Stimulated activated effector memory CD8-positive, alpha-beta T cell treated with anti-CD3 and anti-CD28 coated beads, Interleukin-12 subunit alpha, Interleukin-12 subunit beta, amount 100 ng/mL, for 72 hours (primary cell): ENCODE data around the gene CTPS1.

Experiments used
- ATAC-seq: fragments of 150-1000 bp; cut with Tn5 transposase; 2 replicates; pipeline ENCODE4 v1.10.0; 2021
- DNase-seq, 2 donors: peaks; one replicate each; pipeline ENCODE4 v3.0.0; 2021 to 2022; ENCODE audit warnings: low spot score in 2 of 2
- H3K27ac Mint-ChIP-seq: one replicate; pipeline ENCODE4 v1.8.0; 2022; ENCODE audit warnings: mild to moderate bottlenecking, mixed read lengths
- H3K36me3 Mint-ChIP-seq: one replicate; pipeline ENCODE4 v1.8.0; 2022; ENCODE audit warnings: mild to moderate bottlenecking, mixed read lengths
- H3K4me1 Mint-ChIP-seq: one replicate; pipeline ENCODE4 v1.8.0; 2022; ENCODE audit warnings: mixed read lengths
- H3K4me3 Mint-ChIP-seq: one replicate; pipeline ENCODE4 v1.8.0; 2022; ENCODE audit warnings: mild to moderate bottlenecking, mixed read lengths
- H3K9me3 Mint-ChIP-seq: one replicate; pipeline ENCODE4 v1.8.0; 2022; ENCODE audit warnings: mixed read lengths

CTPS1 gene, protein sequence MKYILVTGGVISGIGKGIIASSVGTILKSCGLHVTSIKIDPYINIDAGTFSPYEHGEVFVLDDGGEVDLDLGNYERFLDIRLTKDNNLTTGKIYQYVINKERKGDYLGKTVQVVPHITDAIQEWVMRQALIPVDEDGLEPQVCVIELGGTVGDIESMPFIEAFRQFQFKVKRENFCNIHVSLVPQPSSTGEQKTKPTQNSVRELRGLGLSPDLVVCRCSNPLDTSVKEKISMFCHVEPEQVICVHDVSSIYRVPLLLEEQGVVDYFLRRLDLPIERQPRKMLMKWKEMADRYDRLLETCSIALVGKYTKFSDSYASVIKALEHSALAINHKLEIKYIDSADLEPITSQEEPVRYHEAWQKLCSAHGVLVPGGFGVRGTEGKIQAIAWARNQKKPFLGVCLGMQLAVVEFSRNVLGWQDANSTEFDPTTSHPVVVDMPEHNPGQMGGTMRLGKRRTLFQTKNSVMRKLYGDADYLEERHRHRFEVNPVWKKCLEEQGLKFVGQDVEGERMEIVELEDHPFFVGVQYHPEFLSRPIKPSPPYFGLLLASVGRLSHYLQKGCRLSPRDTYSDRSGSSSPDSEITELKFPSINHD

DNA sequence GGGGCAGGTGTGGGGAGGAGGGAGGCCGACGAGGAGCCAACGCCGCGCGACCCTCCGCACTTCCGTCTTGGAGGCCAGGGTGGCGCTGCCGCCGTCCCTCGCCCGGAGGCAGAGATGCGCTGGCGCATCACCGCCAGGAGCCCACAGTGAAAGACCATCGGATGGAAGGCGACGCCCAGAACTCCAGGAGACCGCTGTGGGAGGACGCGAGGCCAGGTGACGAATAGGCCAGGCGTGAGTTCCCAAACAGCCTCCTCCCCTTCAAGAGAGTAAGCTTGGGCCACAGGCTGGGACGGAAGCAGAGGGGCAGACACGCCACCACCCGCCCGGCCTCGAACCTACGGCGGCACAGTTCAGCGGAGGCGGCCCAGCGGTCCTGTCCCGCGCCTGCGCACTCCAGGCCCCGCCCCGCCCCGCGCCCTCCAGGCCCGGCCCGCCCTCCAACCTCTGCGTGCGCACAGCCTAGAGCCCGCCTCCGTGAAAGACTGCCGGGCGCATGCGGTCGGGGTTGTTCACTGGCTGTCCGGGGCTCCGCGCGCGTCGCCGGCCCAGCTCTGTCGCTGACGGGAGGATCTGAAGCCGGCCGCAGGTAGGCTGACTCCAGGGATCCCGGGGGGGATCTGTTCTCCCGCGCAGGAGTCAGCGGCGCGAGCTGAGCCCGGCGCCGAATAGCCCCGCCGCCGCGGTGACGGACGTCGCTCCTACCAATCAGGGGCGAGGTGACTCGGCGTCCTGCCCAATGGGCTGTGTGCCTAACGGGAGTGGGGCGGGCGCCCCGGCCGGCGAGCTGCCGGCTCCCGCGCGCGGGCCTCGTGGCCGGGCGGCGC, at the start of gene CTPS1:
CTPS1 (plus strand) TSS at position 456 of the 827 bp plus-strand sequence. CDS start 3,595 bp downstream, outside the sequence.
- peak within 1 kb of the TSS; percentile 82 for H3K4me3 Mint-ChIP-seq
- H3K27ac Mint-ChIP-seq = peak within 1 kb of the TSS; percentile 91
- ATAC-seq (peak; percentile 93), DNase-seq (peak; percentile 94 to 97)
- H3K4me1 Mint-ChIP-seq = peaks cover 53% of the 10 kb centered on the region
- no peaks in the 10 kb centered on the region for H3K9me3 Mint-ChIP-seq
- peaks cover 54% of the 10 kb centered on the region for H3K36me3 Mint-ChIP-seq

DNA sequence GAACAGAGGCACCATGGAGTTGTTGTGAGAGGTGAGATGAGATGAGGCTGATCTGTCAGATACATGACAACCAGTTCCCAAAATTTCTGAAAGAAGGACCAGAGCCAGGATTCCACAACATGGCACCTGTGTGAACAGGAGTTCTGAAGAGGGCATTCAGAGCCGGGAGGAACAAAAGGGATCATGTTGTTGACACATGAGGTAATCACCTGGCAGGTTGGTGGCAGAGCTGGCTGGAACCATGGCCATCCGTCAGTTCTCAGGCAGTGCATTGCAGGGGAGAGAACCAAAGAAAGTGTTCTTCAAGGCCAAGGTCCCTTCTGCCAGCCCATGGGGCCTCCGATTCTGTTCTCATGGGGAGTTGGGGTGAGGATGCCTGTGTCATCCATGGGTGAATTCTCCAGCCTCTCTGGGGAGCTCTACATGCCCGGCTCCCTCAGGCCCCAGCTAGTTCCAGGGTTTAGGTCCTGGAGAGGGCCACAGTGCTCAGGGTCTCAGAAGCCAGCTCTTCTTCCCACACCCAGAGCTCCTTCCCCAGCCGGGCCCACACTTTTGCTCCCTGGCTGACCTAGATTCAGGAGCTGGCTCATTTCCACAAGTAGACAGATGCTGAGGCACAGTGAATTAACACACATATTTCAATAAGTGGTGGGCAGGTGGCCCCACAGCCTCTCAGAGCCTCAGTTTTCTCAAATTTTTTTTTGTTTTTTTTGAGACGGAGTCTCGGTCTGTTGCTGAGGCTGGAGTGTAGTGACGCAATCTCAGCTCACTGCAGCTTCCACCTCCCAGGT, 49.1 kb upstream of the CTPS1 start:
- ATAC-seq (no peak), DNase-seq (no peak)
- Mint-ChIP-seq H3K27ac (no peak overlapping the region), H3K4me1 (no peaks in the 10 kb centered on the region), H3K36me3 (no peaks in the 10 kb centered on the region), H3K9me3 (no peaks in the 10 kb centered on the region), H3K4me3 (no peak overlapping the region)

DNA sequence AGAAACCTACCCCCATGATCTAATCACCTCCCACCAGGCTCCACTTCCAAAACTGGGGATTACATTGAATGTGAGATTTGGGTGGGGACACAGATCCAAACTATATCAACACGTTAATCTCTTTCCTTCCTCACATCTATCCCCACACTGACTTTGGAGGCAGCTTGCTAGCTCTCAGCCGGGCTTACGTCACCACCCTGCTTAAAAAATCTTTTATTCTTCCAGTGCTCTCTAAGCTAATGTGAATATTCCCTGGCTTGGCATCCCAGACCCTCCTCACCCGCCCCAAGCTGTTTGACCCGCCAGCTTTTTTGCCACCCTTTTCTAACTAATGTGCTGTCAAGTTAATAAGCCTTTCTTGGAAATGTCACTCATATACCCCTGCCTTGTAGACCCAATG, 47.9 kb upstream of the CTPS1 start:
- H3K27ac Mint-ChIP-seq = no peak overlapping the region

DNA sequence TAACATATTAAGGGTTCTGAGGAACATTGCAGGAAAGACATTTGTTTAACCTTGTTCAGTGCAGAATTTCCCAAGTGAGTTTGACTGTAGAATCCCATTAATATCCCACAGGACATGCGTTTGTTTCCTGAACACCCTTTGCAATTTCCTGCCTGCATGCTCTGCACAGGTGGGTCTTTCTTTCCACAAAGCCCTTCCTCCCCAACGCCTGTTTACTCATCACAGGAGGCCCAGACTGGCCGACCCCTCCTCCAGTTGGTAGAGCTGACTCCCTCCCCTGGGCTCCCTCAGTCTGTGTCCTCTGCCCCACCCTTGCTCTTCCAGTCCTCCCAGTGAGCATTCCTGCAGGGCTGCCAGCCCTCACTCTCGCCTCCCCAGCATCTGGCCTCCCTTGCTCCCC, 47.5 kb upstream of the CTPS1 start:
- Mint-ChIP-seq H3K4me3 (no peak overlapping the region), H3K27ac (no peak overlapping the region), H3K36me3 (no peaks in the 10 kb centered on the region), H3K9me3 (no peaks in the 10 kb centered on the region), H3K4me1 (no peaks in the 10 kb centered on the region)
- ATAC-seq (no peak), DNase-seq (no peak)

More for the DNA sequence above, 47.9 kb upstream of the CTPS1 start:
- Mint-ChIP-seq H3K4me1 (no peaks in the 10 kb centered on the region), H3K4me3 (no peak overlapping the region), H3K36me3 (no peaks in the 10 kb centered on the region), H3K9me3 (no peaks in the 10 kb centered on the region)
- DNase-seq (no peak), ATAC-seq (no peak)

DNA sequence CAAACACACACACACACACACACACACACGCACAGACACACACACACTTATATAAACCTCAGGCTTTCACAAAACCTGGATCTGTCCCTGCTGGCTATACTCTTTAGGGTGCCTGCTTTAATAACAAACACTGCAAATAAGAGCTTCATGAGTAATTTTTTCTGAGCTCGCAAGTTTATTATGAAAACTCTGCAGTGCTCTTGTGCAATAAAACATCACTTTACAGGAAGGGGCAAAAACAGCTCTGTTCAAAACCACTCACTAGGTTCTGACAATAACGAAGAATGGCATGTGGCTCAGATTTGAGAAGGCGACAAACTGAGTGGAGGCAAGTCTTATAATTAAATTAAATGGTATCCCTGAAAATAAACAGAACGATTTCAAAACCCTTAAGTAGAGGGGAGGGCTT, 42.6 kb upstream of the CTPS1 start:
- no peaks in the 10 kb centered on the region for H3K4me1 Mint-ChIP-seq
- H3K36me3 Mint-ChIP-seq = no peaks in the 10 kb centered on the region
- DNase-seq = no peak
- H3K4me3 Mint-ChIP-seq = no peak overlapping the region
- no peak overlapping the region for H3K27ac Mint-ChIP-seq
- ATAC-seq = no peak
- H3K9me3 Mint-ChIP-seq = no peaks in the 10 kb centered on the region

DNA sequence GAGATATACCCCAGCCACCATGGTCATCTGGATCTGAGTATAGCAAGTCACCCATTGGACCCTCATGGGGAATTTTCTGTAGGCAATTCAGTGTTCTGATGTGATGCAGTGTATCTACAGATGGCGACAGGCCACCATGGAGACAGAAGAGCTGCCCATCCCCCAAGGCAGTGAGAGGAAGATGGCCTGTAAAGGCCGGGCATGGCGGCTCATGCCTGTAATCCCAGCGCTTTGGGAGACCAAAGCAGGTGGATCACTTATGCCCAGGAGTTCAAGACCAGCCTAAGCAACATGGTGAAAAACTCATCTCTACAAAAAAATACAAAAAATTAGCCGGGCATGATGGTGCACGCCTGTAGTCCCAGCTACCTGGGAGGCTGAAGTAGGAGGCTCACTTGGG, 41.1 kb upstream of the CTPS1 start:
- DNase-seq = no peak
- H3K4me1 Mint-ChIP-seq = no peaks in the 10 kb centered on the region
- no peaks in the 10 kb centered on the region for H3K36me3 Mint-ChIP-seq
- H3K9me3 Mint-ChIP-seq = no peaks in the 10 kb centered on the region
- H3K4me3 Mint-ChIP-seq = no peak overlapping the region
- no peak overlapping the region for H3K27ac Mint-ChIP-seq
- no peak for ATAC-seq

DNA sequence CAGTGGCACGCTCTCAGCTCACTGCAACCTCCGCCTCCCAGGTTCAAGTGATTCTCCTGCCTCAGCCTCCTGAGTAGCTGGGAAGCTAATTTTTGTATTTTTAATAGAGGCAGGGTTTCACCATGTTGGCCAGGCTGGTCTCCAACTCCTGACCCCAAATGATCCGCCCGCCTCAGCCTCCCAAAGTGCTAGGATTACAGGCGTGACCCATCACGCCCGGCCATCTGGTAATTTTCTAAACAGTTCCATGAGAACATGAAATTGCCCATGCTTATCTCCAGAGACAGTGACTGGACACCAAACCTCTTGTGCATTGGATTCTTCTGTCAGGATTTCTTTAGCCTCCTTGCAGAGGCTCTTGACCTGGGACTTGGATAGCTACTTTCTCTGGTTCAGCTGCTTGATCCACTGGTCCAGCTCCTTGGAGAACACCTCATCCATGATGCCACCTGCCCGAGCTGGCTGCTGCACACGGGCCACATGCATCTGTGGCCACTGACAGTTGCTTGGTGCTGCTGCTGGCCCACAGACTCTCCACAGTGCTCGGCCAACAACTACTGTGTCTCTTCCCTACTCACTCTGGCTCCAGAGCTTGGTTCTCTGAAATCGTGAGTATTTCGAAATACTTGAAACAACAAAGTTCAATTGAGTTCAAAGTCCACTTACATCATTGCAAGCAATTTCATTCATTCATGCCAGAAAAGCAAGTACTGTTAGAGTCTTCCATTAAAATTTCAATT, 40.0 kb upstream of the CTPS1 start:
- no peak overlapping the region for H3K27ac Mint-ChIP-seq
- no peak overlapping the region for H3K4me3 Mint-ChIP-seq
- H3K9me3 Mint-ChIP-seq = no peaks in the 10 kb centered on the region
- no peaks in the 10 kb centered on the region for H3K36me3 Mint-ChIP-seq
- ATAC-seq (no peak), DNase-seq (no peak)
- no peaks in the 10 kb centered on the region for H3K4me1 Mint-ChIP-seq

DNA sequence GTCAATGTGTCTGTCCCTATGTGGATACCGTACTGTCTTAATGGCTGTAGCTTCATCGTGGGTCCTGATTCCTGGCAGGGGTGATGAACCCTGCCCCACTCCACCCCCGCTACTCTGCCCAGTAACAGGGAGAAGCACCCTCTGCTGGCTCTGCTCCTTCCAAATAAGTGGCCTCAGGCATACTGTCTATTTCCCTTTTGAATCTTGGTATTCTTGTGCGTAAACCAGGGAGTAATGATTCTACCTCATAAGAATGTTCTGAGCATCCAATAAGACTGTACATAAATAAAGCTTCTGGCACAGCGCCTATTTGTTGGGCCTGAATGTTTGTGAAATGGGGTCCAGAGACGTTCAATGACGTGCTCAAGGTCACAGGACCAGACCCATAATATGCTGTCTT, 35.2 kb upstream of the CTPS1 start:
- H3K4me3 Mint-ChIP-seq = no peak overlapping the region
- peaks cover 8% of the 10 kb centered on the region for H3K4me1 Mint-ChIP-seq
- H3K9me3 Mint-ChIP-seq = no peaks in the 10 kb centered on the region
- H3K36me3 Mint-ChIP-seq = no peaks in the 10 kb centered on the region
- ATAC-seq = no peak
- no peak overlapping the region for H3K27ac Mint-ChIP-seq
- DNase-seq = no peak

DNA sequence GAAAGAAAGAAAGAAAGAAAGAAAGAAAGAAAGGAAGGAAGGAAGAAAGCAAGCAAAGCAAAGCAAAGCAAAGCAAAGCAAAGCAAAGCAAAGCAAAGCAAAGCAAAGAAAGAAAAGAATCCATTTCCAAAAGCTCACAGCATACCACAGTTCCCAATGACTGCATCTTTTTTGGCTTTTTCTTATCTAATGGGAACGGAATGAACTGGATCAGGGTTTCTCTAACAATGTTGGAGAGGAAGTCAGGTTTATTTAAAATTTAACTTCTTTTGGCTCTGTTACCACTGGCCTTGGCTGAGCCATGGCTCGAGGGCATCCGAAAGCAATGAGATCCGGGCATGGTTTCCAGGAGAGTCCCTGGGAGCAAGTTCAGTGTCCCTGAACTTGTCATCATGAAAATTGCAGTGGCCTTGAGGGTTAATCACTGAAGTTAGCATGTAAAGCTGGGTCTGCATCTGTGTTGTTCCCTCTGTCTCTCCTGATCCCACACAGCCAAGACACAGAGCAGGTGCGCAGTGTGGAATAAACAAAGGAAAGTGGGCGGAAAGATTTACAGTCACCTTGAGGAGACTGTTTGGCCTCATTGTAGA, 34.6 kb upstream of the CTPS1 start:
- ATAC-seq (no peak), DNase-seq (no peak)
- no peak overlapping the region for H3K27ac Mint-ChIP-seq

DNA sequence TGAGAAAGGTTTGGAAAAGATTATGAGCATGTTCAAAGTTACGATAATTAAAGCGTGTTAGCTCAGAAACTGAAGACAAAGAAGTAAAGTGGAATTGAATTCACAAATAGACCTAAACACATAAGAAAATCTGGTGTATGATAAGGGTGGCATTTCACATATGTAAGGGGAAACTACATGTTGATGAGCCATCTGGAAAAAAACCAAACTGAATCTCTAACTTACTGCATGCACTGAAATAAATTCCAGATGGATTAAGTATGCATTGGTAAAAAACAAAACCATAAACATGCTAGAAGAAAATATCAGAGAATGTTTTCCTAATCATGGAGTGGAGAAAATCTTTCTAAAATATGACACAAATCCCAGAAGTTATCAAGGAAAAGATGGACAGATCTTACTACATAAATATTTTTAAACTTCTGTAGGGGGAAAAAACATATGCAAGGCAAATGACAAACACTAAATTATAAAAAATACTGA, 34.0 kb upstream of the CTPS1 start:
- Mint-ChIP-seq H3K9me3 (no peaks in the 10 kb centered on the region), H3K36me3 (no peaks in the 10 kb centered on the region), H3K4me1 (peaks cover 8% of the 10 kb centered on the region), H3K4me3 (no peak overlapping the region), H3K27ac (no peak overlapping the region)
- ATAC-seq = no peak
- no peak for DNase-seq

More for the DNA sequence above, 34.6 kb upstream of the CTPS1 start:
- Mint-ChIP-seq H3K4me1 (peaks cover 8% of the 10 kb centered on the region), H3K36me3 (no peaks in the 10 kb centered on the region), H3K9me3 (no peaks in the 10 kb centered on the region), H3K4me3 (no peak overlapping the region)

DNA sequence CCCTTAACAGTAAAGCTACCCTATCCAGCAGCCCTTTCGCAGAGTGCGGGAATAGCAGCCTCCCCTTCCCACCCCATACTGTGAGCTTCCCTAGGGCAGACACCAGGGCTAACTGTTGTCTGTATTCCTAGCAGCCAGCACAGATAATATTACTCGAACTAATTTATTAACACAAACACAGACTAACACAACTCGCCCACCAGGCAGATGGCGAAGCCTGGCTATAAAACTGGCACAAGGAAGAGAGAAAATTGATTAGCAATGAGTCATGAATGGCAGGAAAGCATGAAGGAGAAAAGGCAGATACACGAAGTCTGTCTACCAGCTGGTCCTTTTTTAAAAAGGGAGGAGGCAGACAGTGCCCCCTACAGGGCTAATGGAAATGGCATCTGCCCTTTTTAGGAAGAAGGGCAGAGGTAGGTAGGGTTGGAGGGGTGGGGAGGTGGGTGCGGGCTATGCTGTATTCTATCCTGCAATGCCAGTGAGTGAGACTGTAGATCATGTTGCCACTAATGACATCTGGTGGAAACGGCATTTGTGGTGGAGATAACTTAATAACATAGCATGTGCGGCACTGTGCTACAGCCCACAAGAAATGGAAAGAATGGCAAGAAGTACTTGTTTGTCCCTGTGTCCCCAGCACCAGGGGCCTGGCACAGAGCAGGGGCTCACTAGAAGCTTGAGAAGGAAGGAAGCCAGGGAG, 30.6 kb upstream of the CTPS1 start:
- Mint-ChIP-seq H3K4me3 (no peak overlapping the region), H3K27ac (peak overlapping the region; percentile 53), H3K9me3 (no peaks in the 10 kb centered on the region), H3K36me3 (no peaks in the 10 kb centered on the region), H3K4me1 (peaks cover 19% of the 10 kb centered on the region)
- ATAC-seq (peak; percentile 72), DNase-seq (peak; percentile 50 to 83)

DNA sequence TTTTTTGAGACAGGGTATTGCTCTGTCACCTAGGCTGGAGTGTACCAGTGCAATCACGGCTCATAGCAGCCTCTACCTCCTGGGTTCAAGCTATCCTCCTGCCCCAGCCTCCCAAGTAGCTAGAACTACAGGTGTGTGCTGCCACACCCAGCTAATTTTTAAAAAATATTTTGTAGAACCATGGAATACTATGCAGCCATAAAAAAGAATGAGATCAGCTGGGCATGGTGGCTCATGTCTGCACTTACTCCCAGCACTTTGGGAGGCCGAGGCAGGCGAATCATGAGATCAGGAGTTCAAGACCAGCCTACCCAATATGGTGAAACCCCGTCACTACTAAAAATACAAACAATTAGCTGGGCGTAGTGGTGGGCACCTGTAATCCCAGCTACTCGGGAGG, 29.9 kb upstream of the CTPS1 start:
- ATAC-seq (no peak), DNase-seq (no peak)
- Mint-ChIP-seq H3K36me3 (no peaks in the 10 kb centered on the region), H3K4me3 (no peak overlapping the region), H3K9me3 (no peaks in the 10 kb centered on the region), H3K27ac (peak overlapping the region; percentile 53), H3K4me1 (peaks cover 19% of the 10 kb centered on the region)

DNA sequence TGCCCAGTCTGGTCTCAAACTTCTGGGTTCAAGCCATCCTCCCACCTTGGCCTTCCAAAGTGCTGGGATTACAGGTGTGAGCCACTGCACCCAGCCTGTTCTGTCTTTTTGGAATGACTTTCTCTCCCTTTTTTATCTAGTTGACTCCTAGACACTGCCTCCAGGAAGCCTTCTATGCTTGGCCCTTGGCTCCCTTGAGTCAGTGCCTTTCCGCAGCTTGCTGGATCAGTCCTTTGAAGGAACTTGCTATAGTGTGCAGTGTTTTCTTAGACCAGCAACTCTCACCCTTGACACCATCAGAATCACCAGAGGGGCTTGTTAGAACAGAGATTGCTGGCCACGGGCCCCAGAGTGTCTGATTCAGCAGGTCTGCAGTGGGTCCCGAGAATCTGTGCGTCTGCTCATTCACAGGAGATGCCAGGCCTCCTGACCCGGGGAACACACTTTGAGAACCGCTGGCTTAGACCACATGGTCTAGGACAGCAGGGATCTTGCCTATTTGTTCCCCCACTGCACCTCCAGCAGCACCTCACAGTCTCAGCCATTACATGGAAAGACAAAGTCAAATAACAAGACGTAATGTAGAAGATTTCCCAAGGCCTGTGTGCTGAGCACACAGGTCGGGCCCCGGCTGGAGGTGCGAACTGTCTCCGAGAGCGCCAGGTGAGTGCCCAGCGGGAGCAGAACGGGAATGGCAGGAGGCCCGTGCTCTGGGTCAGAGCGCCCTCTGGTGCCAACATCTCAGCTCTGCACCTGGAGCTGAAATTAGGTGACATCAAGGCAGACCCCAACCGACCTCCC, 27.4 kb upstream of the CTPS1 start:
- Mint-ChIP-seq H3K27ac (no peak overlapping the region), H3K9me3 (no peaks in the 10 kb centered on the region), H3K36me3 (no peaks in the 10 kb centered on the region), H3K4me1 (peaks cover 19% of the 10 kb centered on the region), H3K4me3 (no peak overlapping the region)
- peak; percentile 69 for ATAC-seq
- DNase-seq = peak; percentile 49 to 80
